Left ventricle myocardium inferior (tissue), 1 donor: ENCODE measurements around the gene LSP1. TPM values are rescaled to one million over a fixed set of nuclear protein-coding genes. Genes with fewer than 3 reads are reported as not detected.
"Not testable (repeated sequence)": the region's sequence is repeated elsewhere in the genome, so short reads cannot be mapped to it uniquely, and the experiment has no call there.

Source experiments
- DNase-seq: peaks from one replicate; pipeline ENCODE4 v3.0.0-alpha.2; 2020
- H3K27ac ChIP-seq: fragments of 200-600 bp; replicated peaks from 2 replicates; pipeline ENCODE4 v1.8.0; 2021
- H3K27me3 ChIP-seq: fragments of 200-600 bp; 2 replicates; pipeline ENCODE4 v1.8.0; 2021; ENCODE audit warnings: low read depth
- H3K36me3 ChIP-seq: fragments of 200-600 bp; 2 replicates; pipeline ENCODE4 v1.8.0; 2021
- H3K4me1 ChIP-seq: fragments of 200-600 bp; 2 replicates; pipeline ENCODE4 v1.8.0; 2021
- H3K4me3 ChIP-seq: fragments of 200-600 bp; 2 replicates; pipeline ENCODE4 v1.8.0; 2021; ENCODE audit warnings: mild to moderate bottlenecking, moderate library complexity
- H3K9me3 ChIP-seq: fragments of 200-600 bp; replicated peaks from 2 replicates; pipeline ENCODE4 v1.8.0; 2021
- intact Hi-C: fragments of 100-400 bp; cut with micrococcal nuclease; formaldehyde crosslinking; loops from one replicate; pipeline ENCODE4 v1.11.0; 2022
- total RNA-seq: library from RNA; stranded (reverse); fragmentation: NEBNext Ultra II Directional; extraction: Animal tissue kit (Norgen Biotek cat#: 25700); gene quantifications from one replicate; pipeline ENCODE4 v1.2.1, GENCODE V29; 2021
- TF ChIP-seq, protein P1 (sequence below): fragments of 200-600 bp; IDR thresholded peaks from 2 replicates; pipeline ENCODE4 v1.8.0; 2021; ENCODE audit warnings: antibody characterized with exemption, mild to moderate bottlenecking, borderline replicate concordance
- donor health status: DM: no; HTN: yes; CAD: no; lungs with severe emphysema.

Gene LSP1
- total RNA-seq, 1 donor from 2014 or later: 19.7 TPM

DNA sequence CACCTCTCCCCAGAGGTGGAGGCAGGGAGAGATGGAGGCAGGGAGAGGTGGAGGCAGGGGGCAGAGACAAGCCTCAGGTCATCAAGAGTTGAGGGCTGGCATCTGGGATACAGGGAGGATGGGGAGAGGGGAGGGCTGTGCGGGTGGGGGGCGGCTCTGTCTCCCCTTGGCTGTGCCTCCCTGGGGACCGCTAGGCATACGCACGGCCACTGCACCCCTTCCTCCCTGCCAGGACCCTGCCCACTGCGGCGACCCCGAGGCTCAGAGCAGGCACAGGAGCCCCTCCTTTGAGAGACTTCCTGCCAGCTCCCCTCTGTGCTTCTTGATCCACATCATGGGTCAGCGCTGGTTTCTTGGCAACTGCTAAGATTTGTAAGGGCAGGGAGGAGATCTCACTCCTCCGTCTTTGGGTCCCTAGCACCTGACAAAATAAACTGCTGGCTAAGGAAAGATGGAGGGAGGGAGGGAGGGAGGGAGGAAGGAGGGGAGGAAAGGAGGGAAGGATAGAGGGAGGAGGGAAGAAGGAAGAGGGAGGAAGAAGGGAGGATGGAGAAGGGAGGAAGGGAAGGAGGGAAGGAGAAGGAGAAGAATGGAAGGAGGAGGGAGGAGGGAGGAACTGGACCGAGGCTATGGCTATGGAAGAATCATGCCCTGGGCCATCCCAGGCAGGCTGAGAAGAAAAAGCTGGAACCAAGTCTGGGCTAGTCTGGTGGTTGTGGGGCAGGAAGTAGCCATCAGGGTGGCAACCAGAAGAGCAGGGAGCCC, 20.3 kb downstream of the LSP1 start:
- H3K4me3 ChIP-seq: peak overlapping the region; percentile 50

GRCh38 chr11:1873813-1874150, 20.9 kb downstream of the LSP1 start:
- intact Hi-C loops, H3K36me3 ChIP-seq, H3K9me3 ChIP-seq, DNase-seq: not testable (repeated sequence)
- Histone ChIP-seq H3K4me1 (peaks cover 61% of the 10 kb centered on the region), H3K27me3 (peaks cover 25% of the 10 kb centered on the region), H3K4me3 (peak overlapping the region; percentile 50), H3K27ac (peak overlapping the region; percentile 73)

More for the DNA sequence above, 20.3 kb downstream of the LSP1 start:
- H3K4me1 ChIP-seq: peaks cover 61% of the 10 kb centered on the region
- H3K9me3 ChIP-seq: no peaks in the 10 kb centered on the region
- TF ChIP-seq, protein P1, sequence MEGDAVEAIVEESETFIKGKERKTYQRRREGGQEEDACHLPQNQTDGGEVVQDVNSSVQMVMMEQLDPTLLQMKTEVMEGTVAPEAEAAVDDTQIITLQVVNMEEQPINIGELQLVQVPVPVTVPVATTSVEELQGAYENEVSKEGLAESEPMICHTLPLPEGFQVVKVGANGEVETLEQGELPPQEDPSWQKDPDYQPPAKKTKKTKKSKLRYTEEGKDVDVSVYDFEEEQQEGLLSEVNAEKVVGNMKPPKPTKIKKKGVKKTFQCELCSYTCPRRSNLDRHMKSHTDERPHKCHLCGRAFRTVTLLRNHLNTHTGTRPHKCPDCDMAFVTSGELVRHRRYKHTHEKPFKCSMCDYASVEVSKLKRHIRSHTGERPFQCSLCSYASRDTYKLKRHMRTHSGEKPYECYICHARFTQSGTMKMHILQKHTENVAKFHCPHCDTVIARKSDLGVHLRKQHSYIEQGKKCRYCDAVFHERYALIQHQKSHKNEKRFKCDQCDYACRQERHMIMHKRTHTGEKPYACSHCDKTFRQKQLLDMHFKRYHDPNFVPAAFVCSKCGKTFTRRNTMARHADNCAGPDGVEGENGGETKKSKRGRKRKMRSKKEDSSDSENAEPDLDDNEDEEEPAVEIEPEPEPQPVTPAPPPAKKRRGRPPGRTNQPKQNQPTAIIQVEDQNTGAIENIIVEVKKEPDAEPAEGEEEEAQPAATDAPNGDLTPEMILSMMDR: no peak
- DNase-seq: peak; percentile 28
- H3K27me3 ChIP-seq: peaks cover 31% of the 10 kb centered on the region
- intact Hi-C loops: no loop called here
- H3K36me3 ChIP-seq: no peaks in the 10 kb centered on the region
- H3K27ac ChIP-seq: peak overlapping the region; percentile 73

- peak overlapping the region; percentile 50 for H3K4me3 ChIP-seq
- DNase-seq: peak; percentile 34
Observed at GRCh38 chr11:1874441-1875092, 21.7 kb downstream of the LSP1 start.

DNA sequence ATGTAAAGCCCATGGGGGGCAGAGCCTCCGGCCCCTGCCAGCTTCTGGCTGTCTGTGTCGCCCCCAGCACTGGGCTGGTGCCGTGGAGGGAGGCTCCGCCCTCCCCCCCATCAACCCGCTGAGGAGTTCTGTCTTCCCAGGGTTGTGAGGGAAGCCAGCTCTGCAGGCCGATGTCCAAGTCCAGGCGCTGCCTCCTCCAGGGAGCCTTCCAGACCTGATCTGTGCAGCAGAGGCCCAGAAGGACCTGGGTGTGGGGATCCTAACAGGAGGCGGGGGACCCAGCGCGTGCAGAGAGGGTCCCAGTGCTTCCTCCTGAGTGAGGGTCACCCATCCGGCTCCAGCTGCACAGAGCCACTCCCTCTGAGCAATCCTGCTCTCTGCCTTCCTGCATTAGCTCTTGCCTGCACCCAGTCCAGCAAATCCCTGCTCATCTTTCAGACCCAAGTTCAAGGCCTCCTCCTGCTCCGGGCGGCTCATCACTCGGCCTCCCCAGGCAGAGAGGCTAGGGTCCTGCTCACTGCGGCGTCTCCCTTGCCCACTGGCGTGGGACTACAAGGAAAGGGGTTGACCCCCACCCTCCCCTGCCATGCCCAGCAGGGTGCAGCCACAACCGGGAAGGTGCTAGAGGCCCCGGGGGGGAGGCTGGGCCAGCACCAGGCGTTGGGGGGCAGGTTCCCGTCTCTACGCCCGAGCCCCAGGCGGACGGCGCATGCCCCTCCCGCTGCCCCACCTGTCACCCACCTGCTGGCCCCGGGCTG, 22.4 kb downstream of the LSP1 start:
- Histone ChIP-seq H3K4me1 (peaks cover 64% of the 10 kb centered on the region), H3K9me3 (no peaks in the 10 kb centered on the region), H3K27me3 (peaks cover 11% of the 10 kb centered on the region), H3K36me3 (no peaks in the 10 kb centered on the region), H3K27ac (peak overlapping the region; percentile 97), H3K4me3 (peak overlapping the region; percentile 50)
- DNase-seq: peak; percentile 49
- TF ChIP-seq, protein P1: no peak
- intact Hi-C loops: no loop called here

More at GRCh38 chr11:1874441-1875092, 21.7 kb downstream of the LSP1 start:
- peaks cover 64% of the 10 kb centered on the region for H3K4me1 ChIP-seq
- peak overlapping the region; percentile 97 for H3K27ac ChIP-seq
- H3K36me3 ChIP-seq, intact Hi-C loops, H3K9me3 ChIP-seq: not testable (repeated sequence)
- peaks cover 18% of the 10 kb centered on the region for H3K27me3 ChIP-seq

GRCh38 chr11:1875851-1876301, 23.0 kb downstream of the LSP1 start:
- H3K9me3 ChIP-seq, DNase-seq, H3K27me3 ChIP-seq, H3K36me3 ChIP-seq, intact Hi-C loops: not testable (repeated sequence)
- H3K4me3 ChIP-seq: peak overlapping the region; percentile 50
- peaks cover 64% of the 10 kb centered on the region for H3K4me1 ChIP-seq
- peak overlapping the region; percentile 97 for H3K27ac ChIP-seq

DNA sequence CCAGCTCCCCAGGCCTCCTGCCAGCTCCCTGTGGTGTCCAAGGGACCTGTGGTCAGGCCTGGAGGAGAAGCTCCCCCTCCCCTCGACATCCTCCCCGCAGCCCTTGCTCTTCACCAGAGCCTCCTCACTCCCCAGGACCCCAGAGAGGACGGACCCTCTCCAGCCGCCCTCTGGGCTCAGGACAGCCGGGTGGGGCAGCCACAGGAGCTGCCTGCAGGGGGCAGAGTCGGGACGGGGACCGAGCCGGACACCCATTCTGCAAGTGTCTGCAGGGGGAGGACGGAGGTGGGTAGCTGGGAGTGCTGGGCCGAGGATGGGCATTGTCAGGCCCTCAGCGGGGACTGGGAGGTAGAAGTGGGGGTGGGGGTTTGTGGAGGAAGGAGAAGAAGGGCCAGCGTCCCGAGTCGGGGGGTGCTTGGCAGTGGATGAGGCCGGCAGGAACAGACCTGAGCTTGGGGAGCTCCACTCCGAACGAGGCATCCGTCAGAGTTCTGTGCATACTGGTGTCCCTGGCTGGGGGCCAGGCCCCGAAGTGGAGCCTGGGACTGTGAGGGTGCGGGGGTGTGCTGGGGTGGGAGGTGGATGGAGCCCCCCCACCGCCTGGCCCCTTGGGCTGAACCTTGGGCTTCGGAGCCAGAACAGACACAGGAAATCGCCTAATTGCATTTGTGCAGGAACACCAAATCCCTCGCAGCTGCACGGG, 23.6 kb downstream of the LSP1 start:
- Histone ChIP-seq H3K27ac (peak overlapping the region; percentile 97), H3K4me3 (peak overlapping the region; percentile 50), H3K27me3 (no peaks in the 10 kb centered on the region), H3K36me3 (no peaks in the 10 kb centered on the region), H3K4me1 (peaks cover 69% of the 10 kb centered on the region), H3K9me3 (no peaks in the 10 kb centered on the region)
- DNase-seq: peak; percentile 85
- TF ChIP-seq, protein P1: peak; percentile 68
- intact Hi-C loops: no loop called here
